CD4-positive, alpha-beta T cell treated with Interleukin-15 for 1 hour (primary cell): ENCODE measurements around the gene PODXL.
A peak's percentile ranks its signal among the peaks of the same experiment; 100 is the strongest.
"Not testable (repeated sequence)": the region's sequence is repeated elsewhere in the genome, so short reads cannot be mapped to it uniquely, and the experiment has no call there.

Experiments
- DNase-seq: peaks from one replicate; pipeline ENCODE4 v3.0.0-alpha.2; 2020

Gene PODXL

GRCh38 chr7:131536361-131536849 is 20.0 kb downstream of the PODXL start:
- DNase-seq, result no peak

- no peak for DNase-seq
Measured at GRCh38 chr7:131533566-131534561, 22.6 kb downstream of the PODXL start.

GRCh38 chr7:131533151-131533559 is 23.3 kb downstream of the PODXL start:
- no peak for DNase-seq

GRCh38 chr7:131532570-131533091 is 23.8 kb downstream of the PODXL start:
- no peak for DNase-seq

GRCh38 chr7:131530137-131530536 is 26.3 kb downstream of the PODXL start:
- DNase-seq, result no peak

GRCh38 chr7:131529617-131530016 is 26.8 kb downstream of the PODXL start:
- no peak for DNase-seq

GRCh38 chr7:131529179-131529578 is 27.2 kb downstream of the PODXL start:
- DNase-seq, result no peak

- DNase-seq, result no peak
Measured at GRCh38 chr7:131527456-131527855, 29.0 kb downstream of the PODXL start.

- DNase-seq, result no peak
Measured at GRCh38 chr7:131525820-131526219, 30.6 kb downstream of the PODXL start.

GRCh38 chr7:131524703-131525102 is 31.7 kb downstream of the PODXL start:
- no peak for DNase-seq

- DNase-seq, result no peak
Measured at GRCh38 chr7:131524115-131524514, 32.3 kb downstream of the PODXL start.

GRCh38 chr7:131522325-131522930 is 34.0 kb downstream of the PODXL start:
- DNase-seq, result no peak

- DNase-seq, result no peak
Measured at GRCh38 chr7:131521651-131522163, 34.7 kb downstream of the PODXL start.

GRCh38 chr7:131518626-131519025 is 37.8 kb downstream of the PODXL start:
- no peak for DNase-seq

- DNase-seq, result no peak
Measured at GRCh38 chr7:131517218-131517923, 39.1 kb downstream of the PODXL start.

- DNase-seq, result not testable (repeated sequence)
Measured at GRCh38 chr7:131515471-131515870, 41.0 kb downstream of the PODXL start.

- DNase-seq, result peak; percentile 73
Measured at GRCh38 chr7:131513245-131514061, 43.0 kb downstream of the PODXL start.

- no peak for DNase-seq
Measured at GRCh38 chr7:131511774-131512535, 44.5 kb downstream of the PODXL start.

- DNase-seq, result no peak
Measured at GRCh38 chr7:131511071-131511470, 45.4 kb downstream of the PODXL start.

GRCh38 chr7:131509781-131510180 is 46.6 kb downstream of the PODXL start:
- no peak for DNase-seq
